ENCODE measurements around the gene OPRL1.

The OPRL1 gene

GRCh38 chr20:64080013-64080812, at the start of gene OPRL1:
TSS of gene OPRL1 (plus strand) at chr20:64080082. CDS start at chr20:64092721, 12,639 bp downstream.
- DNase-seq (ENCODE audit: low read depth): no peak

- DNase-seq (ENCODE audit: low read depth): no peak
Observed at GRCh38 chr20:64030371-64031134, 49.3 kb upstream of the OPRL1 start.

- no peak for DNase-seq (ENCODE audit: low read depth)
Observed at GRCh38 chr20:64031822-64032314, 48.0 kb upstream of the OPRL1 start.

GRCh38 chr20:64032706-64033624, 46.9 kb upstream of the OPRL1 start:
- no peak for DNase-seq (ENCODE audit: low read depth)

GRCh38 chr20:64033981-64034493, 45.8 kb upstream of the OPRL1 start:
- DNase-seq (ENCODE audit: low read depth): no peak

GRCh38 chr20:64035066-64035932, 44.6 kb upstream of the OPRL1 start:
- DNase-seq (ENCODE audit: low read depth): no peak

- no peak for DNase-seq (ENCODE audit: low read depth)
Observed at GRCh38 chr20:64035933-64036345, 43.9 kb upstream of the OPRL1 start, which contains the start of gene C20orf204. TSS of gene C20orf204 (plus strand) at chr20:64036182. CDS start at chr20:64036324, 142 bp downstream.

GRCh38 chr20:64036346-64037198, 43.3 kb upstream of the OPRL1 start:
- DNase-seq (ENCODE audit: low read depth): no peak

- DNase-seq (ENCODE audit: low read depth): no peak
Observed at GRCh38 chr20:64037199-64037497, 42.7 kb upstream of the OPRL1 start.

GRCh38 chr20:64037498-64038213, 42.2 kb upstream of the OPRL1 start:
- no peak for DNase-seq (ENCODE audit: low read depth)

- no peak for DNase-seq (ENCODE audit: low read depth)
Observed at GRCh38 chr20:64038224-64038564, 41.7 kb upstream of the OPRL1 start.

- no peak for DNase-seq (ENCODE audit: low read depth)
Observed at GRCh38 chr20:64038565-64039292, 41.2 kb upstream of the OPRL1 start.

- no peak for DNase-seq (ENCODE audit: low read depth)
Observed at GRCh38 chr20:64039293-64040160, 40.4 kb upstream of the OPRL1 start.

- no peak for DNase-seq (ENCODE audit: low read depth)
Observed at GRCh38 chr20:64040231-64041039, 39.4 kb upstream of the OPRL1 start.

GRCh38 chr20:64041040-64041780, 38.7 kb upstream of the OPRL1 start:
- DNase-seq (ENCODE audit: low read depth): no peak

GRCh38 chr20:64041781-64042053, 38.2 kb upstream of the OPRL1 start:
- DNase-seq (ENCODE audit: low read depth): no peak

Data from CMK (cell line).